ENCODE data around the gene PWWP2B. TPM values are rescaled to one million over a fixed set of nuclear protein-coding genes. Genes with fewer than 3 reads are reported as not detected.
"Not testable (repeated sequence)": the region's sequence is repeated elsewhere in the genome, so short reads cannot be mapped to it uniquely, and the experiment has no call there.

The PWWP2B gene
- total RNA-seq, 1 donor from 2014 or later: 7.6 TPM

- no peak for DNase-seq (ENCODE audit: low spot score)
- no peak for TF ChIP-seq CTCF (IDR thresholded peaks at IDR 0.05; ENCODE audit: unreplicated experiment)
- H3K4me3 Mint-ChIP-seq (ENCODE audit: unreplicated experiment): no peak overlapping the region
- H3K9me3 Mint-ChIP-seq (ENCODE audit: unreplicated experiment): peaks cover 3% of the 10 kb centered on the region
- H3K36me3 Mint-ChIP-seq (ENCODE audit: low read depth, unreplicated experiment): peaks cover 8% of the 10 kb centered on the region
- H3K27me3 Mint-ChIP-seq (ENCODE audit: unreplicated experiment): peaks cover 9% of the 10 kb centered on the region
- peaks cover 12% of the 10 kb centered on the region for H3K4me1 Mint-ChIP-seq (ENCODE audit: unreplicated experiment)
- H3K27ac Mint-ChIP-seq (ENCODE audit: unreplicated experiment): no peak overlapping the region
These were observed 19.7 kb upstream of the PWWP2B start for GRCh38 chr10:132377326-132377725.

GRCh38 chr10:132379026-132379425 lies 18.0 kb upstream of the PWWP2B start:
- not testable (repeated sequence) for DNase-seq (ENCODE audit: low spot score); H3K9me3 Mint-ChIP-seq (ENCODE audit: unreplicated experiment); H3K27ac Mint-ChIP-seq (ENCODE audit: unreplicated experiment); H3K36me3 Mint-ChIP-seq (ENCODE audit: low read depth, unreplicated experiment); H3K4me1 Mint-ChIP-seq (ENCODE audit: unreplicated experiment); H3K27me3 Mint-ChIP-seq (ENCODE audit: unreplicated experiment)
- H3K4me3 Mint-ChIP-seq (ENCODE audit: unreplicated experiment): peak overlapping the region; percentile 57

- not testable (repeated sequence) for H3K9me3 Mint-ChIP-seq (ENCODE audit: unreplicated experiment)
These were observed 16.0 kb upstream of the PWWP2B start for GRCh38 chr10:132380986-132381385.

GRCh38 chr10:132381741-132382140 lies 15.3 kb upstream of the PWWP2B start:
- Mint-ChIP-seq H3K36me3 (ENCODE audit: low read depth, unreplicated experiment) (peaks cover 4% of the 10 kb centered on the region), H3K4me1 (ENCODE audit: unreplicated experiment) (peaks cover 24% of the 10 kb centered on the region), H3K27ac (ENCODE audit: unreplicated experiment) (no peak overlapping the region), H3K4me3 (ENCODE audit: unreplicated experiment) (no peak overlapping the region), H3K9me3 (ENCODE audit: unreplicated experiment) (peaks cover 3% of the 10 kb centered on the region), H3K27me3 (ENCODE audit: unreplicated experiment) (peaks cover 7% of the 10 kb centered on the region)
- no peak for DNase-seq (ENCODE audit: low spot score)
- TF ChIP-seq CTCF (IDR thresholded peaks at IDR 0.05; ENCODE audit: unreplicated experiment): no peak

More at GRCh38 chr10:132380986-132381385, 16.0 kb upstream of the PWWP2B start:
- not testable (repeated sequence) for H3K4me3 Mint-ChIP-seq (ENCODE audit: unreplicated experiment); H3K27me3 Mint-ChIP-seq (ENCODE audit: unreplicated experiment); H3K36me3 Mint-ChIP-seq (ENCODE audit: low read depth, unreplicated experiment); DNase-seq (ENCODE audit: low spot score); H3K27ac Mint-ChIP-seq (ENCODE audit: unreplicated experiment)
- H3K4me1 Mint-ChIP-seq (ENCODE audit: unreplicated experiment): peaks cover 24% of the 10 kb centered on the region

GRCh38 chr10:132382231-132382922 lies 14.6 kb upstream of the PWWP2B start:
- peaks cover 4% of the 10 kb centered on the region for H3K36me3 Mint-ChIP-seq (ENCODE audit: low read depth, unreplicated experiment)
- H3K9me3 Mint-ChIP-seq (ENCODE audit: unreplicated experiment): peaks cover 3% of the 10 kb centered on the region
- H3K4me1 Mint-ChIP-seq (ENCODE audit: unreplicated experiment): peaks cover 24% of the 10 kb centered on the region
- no peak overlapping the region for H3K27ac Mint-ChIP-seq (ENCODE audit: unreplicated experiment)
- H3K4me3 Mint-ChIP-seq (ENCODE audit: unreplicated experiment): no peak overlapping the region
- DNase-seq (ENCODE audit: low spot score): no peak
- H3K27me3 Mint-ChIP-seq (ENCODE audit: unreplicated experiment): peaks cover 10% of the 10 kb centered on the region
- TF ChIP-seq CTCF (IDR thresholded peaks at IDR 0.05; ENCODE audit: unreplicated experiment): no peak

- Mint-ChIP-seq H3K9me3 (ENCODE audit: unreplicated experiment) (peaks cover 3% of the 10 kb centered on the region), H3K27ac (ENCODE audit: unreplicated experiment) (no peak overlapping the region), H3K4me3 (ENCODE audit: unreplicated experiment) (no peak overlapping the region), H3K36me3 (ENCODE audit: low read depth, unreplicated experiment) (peaks cover 4% of the 10 kb centered on the region), H3K4me1 (ENCODE audit: unreplicated experiment) (peaks cover 24% of the 10 kb centered on the region), H3K27me3 (ENCODE audit: unreplicated experiment) (peaks cover 15% of the 10 kb centered on the region)
- TF ChIP-seq CTCF (IDR thresholded peaks at IDR 0.05; ENCODE audit: unreplicated experiment): no peak
- no peak for DNase-seq (ENCODE audit: low spot score)
These were observed 13.9 kb upstream of the PWWP2B start for GRCh38 chr10:132383101-132383500.
